Measurements from ENCODE around the gene PRPF6.

The PRPF6 gene

GRCh38 chr20:63942969-63943807 lies 37.7 kb upstream of the PRPF6 start:
- H3K4me3 ChIP-seq (replicated peaks in 1 of 2; ENCODE audit: low read depth in 2 of 2, low read length in 2 of 2): no peak overlapping the region
- no peak for DNase-seq (ENCODE audit: low read depth in 2 of 2)
- no peak for TF ChIP-seq CTCF (IDR thresholded peaks at IDR 0.05; ENCODE audit: low read depth, low read length)

GRCh38 chr20:63943808-63944077 lies 37.2 kb upstream of the PRPF6 start:
- no peak for TF ChIP-seq CTCF (IDR thresholded peaks at IDR 0.05; ENCODE audit: low read depth, low read length)
- DNase-seq (ENCODE audit: low read depth in 2 of 2): no peak
- no peak overlapping the region for H3K4me3 ChIP-seq (replicated peaks in 1 of 2; ENCODE audit: low read depth in 2 of 2, low read length in 2 of 2)

- no peak for TF ChIP-seq CTCF (IDR thresholded peaks at IDR 0.05; ENCODE audit: low read depth, low read length)
- no peak for DNase-seq (ENCODE audit: low read depth in 2 of 2)
- H3K4me3 ChIP-seq (replicated peaks in 1 of 2; ENCODE audit: low read depth in 2 of 2, low read length in 2 of 2): no peak overlapping the region
Observed at GRCh38 chr20:63944078-63944941, 36.6 kb upstream of the PRPF6 start.

- no peak for TF ChIP-seq CTCF (IDR thresholded peaks at IDR 0.05; ENCODE audit: low read depth, low read length)
- no peak for DNase-seq (ENCODE audit: low read depth in 2 of 2)
- H3K4me3 ChIP-seq (replicated peaks in 1 of 2; ENCODE audit: low read depth in 2 of 2, low read length in 2 of 2): no peak overlapping the region
Observed at GRCh38 chr20:63945031-63945658, 35.8 kb upstream of the PRPF6 start.

GRCh38 chr20:63945921-63946920 lies 34.7 kb upstream of the PRPF6 start:
- H3K4me3 ChIP-seq (replicated peaks in 1 of 2; ENCODE audit: low read depth in 2 of 2, low read length in 2 of 2): no peak overlapping the region
- TF ChIP-seq CTCF (IDR thresholded peaks at IDR 0.05; ENCODE audit: low read depth, low read length): no peak
- DNase-seq (ENCODE audit: low read depth in 2 of 2): no peak

Data from cardiac fibroblast (primary cell).